WTC11 (cell line): ENCODE results near the gene MRTFB. TPM values are rescaled to one million over a fixed set of nuclear protein-coding genes. Genes with fewer than 3 reads are reported as not detected.

ENCODE experiments used
- ATAC-seq: fragments of 200-7000 bp; cut with Tn5 transposase; 2 replicates; pipeline ENCODE4 v1.10.0; 2021; ENCODE audit warnings: mild to moderate bottlenecking, moderate library complexity
- CTCF ChIA-PET: fragments of 300-600 bp; sonication (Branson Sonifier 250); formaldehyde crosslinking; loops from one replicate; lab custom pipeline; 2021; ENCODE audit warnings: antibody characterized with exemption; lab: Charles Lee
- POLR2A ChIA-PET: fragments of 350-600 bp; sonication (Branson Sonifier 250); formaldehyde crosslinking; loops from one replicate; lab custom pipeline; 2021; ENCODE audit warnings: antibody characterized with exemption; lab: Charles Lee
- DNase-seq: peaks from one replicate; pipeline ENCODE4 v3.0.0; 2021; ENCODE audit warnings: low spot score
- H3K27ac Mint-ChIP-seq: 2 replicates; pipeline ENCODE4 v1.8.0; 2021; ENCODE audit warnings: mixed read lengths
- H3K27me3 Mint-ChIP-seq: 2 replicates; pipeline ENCODE4 v1.8.0; 2021; ENCODE audit warnings: low read depth, mild to moderate bottlenecking, moderate library complexity, mixed read lengths
- H3K36me3 Mint-ChIP-seq: 2 replicates; pipeline ENCODE4 v1.8.0; 2021; ENCODE audit warnings: mixed read lengths
- H3K4me1 Mint-ChIP-seq: 2 replicates; pipeline ENCODE4 v1.8.0; 2022; ENCODE audit warnings: mixed read lengths
- H3K4me3 Mint-ChIP-seq: 2 replicates; pipeline ENCODE4 v1.8.0; 2021; ENCODE audit warnings: mild to moderate bottlenecking, moderate library complexity, mixed read lengths
- H3K9me3 Mint-ChIP-seq: 2 replicates; pipeline ENCODE4 v1.8.0; 2021; ENCODE audit warnings: mixed read lengths
- AR ChIP-seq: fragments of 250-450 bp; sonication (Bioruptor Pico); IDR thresholded peaks from 2 replicates; pipeline ENCODE4 v1.9.0; 2021; ENCODE audit warnings: mild to moderate bottlenecking
- CTCF ChIP-seq: fragments of 200-600 bp; IDR thresholded peaks from 2 replicates; pipeline ENCODE4 v1.8.0; 2022; ENCODE audit warnings: antibody characterized with exemption
- ERG ChIP-seq: fragments of 250-450 bp; sonication (Bioruptor Pico); IDR thresholded peaks from 2 replicates; pipeline ENCODE4 v1.8.0; 2021; ENCODE audit warnings: mild to moderate bottlenecking
- FOXK1 ChIP-seq: sonication (generic); formaldehyde crosslinking; IDR thresholded peaks from 2 replicates; pipeline ENCODE4 v1.8.0; 2022; ENCODE audit warnings: mild to moderate bottlenecking, moderate library complexity, missing genetic modification reagents
- GRHL2 ChIP-seq: fragments of 250-450 bp; sonication (Bioruptor Pico); IDR thresholded peaks from 2 replicates; pipeline ENCODE4 v1.8.0; 2022; ENCODE audit warnings: mild to moderate bottlenecking, moderate library complexity; ENCODE audit not compliant: insufficient replicate concordance, severe bottlenecking
- IRF2 ChIP-seq: sonication (generic); formaldehyde crosslinking; IDR thresholded peaks from 2 replicates; pipeline ENCODE4 v1.8.0; 2022; ENCODE audit warnings: low read depth, missing genetic modification reagents, borderline replicate concordance
- JAZF1 ChIP-seq: fragments of 250-450 bp; sonication (Bioruptor Pico); IDR thresholded peaks from 2 replicates; pipeline ENCODE4 v1.9.0; 2021; ENCODE audit warnings: moderate library complexity, mild to moderate bottlenecking, inconsistent platforms
- MAX ChIP-seq: sonication (generic); formaldehyde crosslinking; IDR thresholded peaks from 2 replicates; pipeline ENCODE4 v1.8.0; 2022; ENCODE audit warnings: mild to moderate bottlenecking, missing genetic modification reagents
- MXD4 ChIP-seq: fragments of 250-450 bp; sonication (Bioruptor Pico); IDR thresholded peaks from 2 replicates; pipeline ENCODE4 v1.8.0; 2021; ENCODE audit warnings: mild to moderate bottlenecking, moderate library complexity, borderline replicate concordance
- NFE2L1 ChIP-seq: sonication (generic); formaldehyde crosslinking; IDR thresholded peaks from 2 replicates; pipeline ENCODE4 v1.8.1; 2023; ENCODE audit warnings: missing genetic modification reagents
- NFYB ChIP-seq: sonication (generic); formaldehyde crosslinking; conservative IDR thresholded peaks from 2 replicates; pipeline ENCODE4 v1.8.0; 2022; ENCODE audit warnings: low read depth, missing genetic modification reagents
- OVOL2 ChIP-seq: fragments of 250-450 bp; sonication (Bioruptor Pico); IDR thresholded peaks from 2 replicates; pipeline ENCODE4 v1.9.0; 2021; ENCODE audit warnings: mild to moderate bottlenecking, borderline replicate concordance
- RORB ChIP-seq: fragments of 250-450 bp; sonication (Bioruptor Pico); IDR thresholded peaks from 2 replicates; pipeline ENCODE4 v1.9.0; 2021; ENCODE audit warnings: mild to moderate bottlenecking
- USF2 ChIP-seq: sonication (generic); formaldehyde crosslinking; IDR thresholded peaks from 2 replicates; pipeline ENCODE4 v1.8.1; 2023; ENCODE audit warnings: mild to moderate bottlenecking, missing genetic modification reagents, moderate library complexity
- ZNF121 ChIP-seq: sonication (generic); formaldehyde crosslinking; IDR thresholded peaks from 2 replicates; pipeline ENCODE4 v1.8.0; 2023; ENCODE audit warnings: missing genetic modification reagents
- ZNF263 ChIP-seq: sonication (generic); formaldehyde crosslinking; IDR thresholded peaks from 2 replicates; pipeline ENCODE4 v1.8.1; 2022; ENCODE audit warnings: low read depth, mild to moderate bottlenecking, moderate library complexity, missing genetic modification reagents
- ZNF317 ChIP-seq: sonication (generic); formaldehyde crosslinking; IDR thresholded peaks from 2 replicates; pipeline ENCODE4 v1.8.1; 2023; ENCODE audit warnings: low read depth, mild to moderate bottlenecking, moderate library complexity, missing genetic modification reagents, borderline replicate concordance
- ZNF396 ChIP-seq: fragments of 250-450 bp; sonication (Bioruptor Pico); IDR thresholded peaks from 2 replicates; pipeline ENCODE4 v1.8.0; 2021; ENCODE audit warnings: mild to moderate bottlenecking, moderate library complexity, borderline replicate concordance
- ZNF512 ChIP-seq: sonication (generic); formaldehyde crosslinking; IDR thresholded peaks from 2 replicates; pipeline ENCODE4 v1.8.1; 2022; ENCODE audit warnings: missing genetic modification reagents, borderline replicate concordance
- ZNF671 ChIP-seq: fragments of 250-450 bp; sonication (Bioruptor Pico); IDR thresholded peaks from 2 replicates; pipeline ENCODE4 v1.8.0; 2021; ENCODE audit warnings: mild to moderate bottlenecking
- total RNA-seq: library from RNA; stranded (reverse); gene quantifications from 3 replicates; pipeline ENCODE4 v1.2.3, GENCODE V29; 2021

Gene MRTFB
- total RNA-seq, 1 experiment from 2014 or later: 30.8 TPM

- ATAC-seq: no peak
- TF ChIP-seq IRF2 (CRISPR knock-in tag): no peak
- TF ChIP-seq ZNF396 (CRISPR knock-in tag): no peak
- no peak for TF ChIP-seq ZNF512 (CRISPR knock-in tag)
- TF ChIP-seq OVOL2 (CRISPR knock-in tag): no peak
- no peak for TF ChIP-seq JAZF1 (CRISPR knock-in tag)
- TF ChIP-seq GRHL2 (CRISPR knock-in tag): no peak
- TF ChIP-seq CTCF: no peak
- TF ChIP-seq ZNF317: no peak
- TF ChIP-seq AR (CRISPR knock-in tag): no peak
- no peak for TF ChIP-seq ZNF671 (CRISPR knock-in tag)
- no peak for TF ChIP-seq USF2 (CRISPR knock-in tag)
- TF ChIP-seq MXD4 (CRISPR knock-in tag): no peak
- TF ChIP-seq NFE2L1 (CRISPR knock-in tag): no peak
- TF ChIP-seq NFYB (CRISPR knock-in tag): no peak
- no peak for DNase-seq
- Mint-ChIP-seq H3K27ac (no peak overlapping the region), H3K36me3 (no peaks in the 10 kb centered on the region), H3K4me1 (peaks cover 54% of the 10 kb centered on the region), H3K9me3 (no peaks in the 10 kb centered on the region), H3K4me3 (peak overlapping the region; percentile 92), H3K27me3 (peaks cover 8% of the 10 kb centered on the region; the same call in 1 of the 2 replicates)
- ChIA-PET POLR2A (interaction anchor here (1.0 kb wide), 1 partner anchor 225 kb away, joined by 3 read pairs; no protein-coding TSS in a partner anchor), CTCF (interaction anchor here (0.6 to 1.3 kb wide), 3 partner anchors 8 to 383 kb away, joined by 3 to 5 read pairs (median 3); partner anchors contain the start of gene ERCC4)
Measured at GRCh38 chr16:14303182-14303618, 232.1 kb downstream of the MRTFB start.

- ChIA-PET POLR2A (interaction anchor here (1.0 kb wide), 1 partner anchor 224 kb away, joined by 3 read pairs; no protein-coding TSS in a partner anchor), CTCF (interaction anchor here (0.6 to 1.3 kb wide), 4 partner anchors 57 to 384 kb away, joined by 3 read pairs; partner anchors contain the start of gene ERCC4)
- H3K36me3 Mint-ChIP-seq: no peaks in the 10 kb centered on the region
- H3K27me3 Mint-ChIP-seq: peaks cover 8% of the 10 kb centered on the region; the same call in 1 of the 2 replicates
- TF ChIP-seq RORB (CRISPR knock-in tag) (no peak), ERG (CRISPR knock-in tag) (no peak), ZNF121 (no peak), IRF2 (CRISPR knock-in tag) (no peak), ZNF263 (CRISPR knock-in tag) (no peak), MAX (CRISPR knock-in tag) (no peak), FOXK1 (CRISPR knock-in tag) (no peak)
- peak overlapping the region; percentile 92 for H3K4me3 Mint-ChIP-seq
- peaks cover 58% of the 10 kb centered on the region for H3K4me1 Mint-ChIP-seq
- no peaks in the 10 kb centered on the region for H3K9me3 Mint-ChIP-seq
- DNase-seq (peak; percentile 27), ATAC-seq (no peak)
- H3K27ac Mint-ChIP-seq: no peak overlapping the region
Measured at GRCh38 chr16:14303639-14304394, 232.7 kb downstream of the MRTFB start.
